GM12878 (cell line): ENCODE measurements around the gene OSBPL5. TPM values are rescaled to one million over a fixed set of nuclear protein-coding genes. Genes with fewer than 3 reads are reported as not detected.

ENCODE experiments used
- ATAC-seq: fragments of 200-7000 bp; cut with Tn5 transposase; 3 replicates; pipeline ENCODE4 v1.9.1; 2020; ENCODE audit warnings: mild to moderate bottlenecking, moderate library complexity
- BruUV-seq: library from RNA; stranded (reverse); fragments of 400-500 nt; replicated peaks from 2 replicates; lab custom pipeline; 2021; lab: Mats Ljungman, UMichigan
- CTCF ChIA-PET: fragments of 300-600 bp; sonication (Branson Sonifier 250); formaldehyde crosslinking; extraction: SDS; loops from one replicate; lab custom pipeline; 2021; ENCODE audit warnings: inconsistent platforms; lab: Yijun Ruan, JAX
- POLR2A ChIA-PET: fragments of 350-600 bp; formaldehyde crosslinking; extraction: SDS; loops from one replicate; lab custom pipeline; 2021; ENCODE audit warnings: inconsistent platforms; lab: Charles Lee
- RAD21 ChIA-PET: fragments of 300-600 bp; sonication (Branson Sonifier 250); formaldehyde crosslinking; loops from one replicate; lab custom pipeline; 2023; ENCODE audit warnings: antibody characterized with exemption; ENCODE audit not compliant: unreplicated experiment; lab: Charles Lee
- SMC1A ChIA-PET: fragments of 300-600 bp; sonication (Branson Sonifier 250); formaldehyde crosslinking; loops from one replicate; lab custom pipeline; 2023; ENCODE audit not compliant: unreplicated experiment, uncharacterized antibody; lab: Charles Lee
- DNase-seq: peaks from one replicate; pipeline ENCODE4 v3.0.0-alpha.2; 2011; ENCODE audit warnings: low read depth, low spot score
- FAIRE-seq: peaks from 3 replicates; lab custom pipeline; 2011; peaks lifted over from hg19 to GRCh38; lab: Jason Lieb, UNC
- H2AFZ ChIP-seq: 2 replicates; pipeline ENCODE4 v1.6.0; 2011; ENCODE audit warnings: low read depth, low read length, control low read depth; ENCODE audit not compliant: control insufficient read depth
- H3K27ac ChIP-seq: 2 replicates; pipeline ENCODE4 v1.5.1; 2011; ENCODE audit warnings: control low read depth; ENCODE audit not compliant: control insufficient read depth, insufficient read depth
- H3K27me3 ChIP-seq, 2 experiments: replicated peaks in 1 of 2; 2 replicates each; pipeline versions ENCODE4 v1.6.0 to v1.6.1; 2011; ENCODE audit warnings: low read length in 1 of 2; ENCODE audit not compliant: control insufficient read depth in 2 of 2, insufficient read depth in 2 of 2
- H3K36me3 ChIP-seq, 2 experiments: 2 replicates each; pipeline ENCODE4 v1.5.1; 2011; ENCODE audit warnings: low read length in 1 of 2; ENCODE audit not compliant: control insufficient read depth in 2 of 2, insufficient read depth in 2 of 2
- H3K4me1 ChIP-seq: 2 replicates; pipeline ENCODE4 v1.6.1; 2011; ENCODE audit warnings: mild to moderate bottlenecking, low read length, moderate library complexity, mixed read lengths; ENCODE audit not compliant: control insufficient read depth, insufficient read depth
- H3K4me2 ChIP-seq: 2 replicates; pipeline ENCODE4 v1.6.0; 2011; ENCODE audit warnings: control low read depth; ENCODE audit not compliant: control insufficient read depth, insufficient read depth
- H3K4me3 ChIP-seq: fragments of 200-600 bp; sonication (generic); 2 replicates; pipeline ENCODE4 v1.5.1; 2016
- H3K79me2 ChIP-seq: 2 replicates; pipeline ENCODE4 v1.6.0; 2011; ENCODE audit warnings: low read length; ENCODE audit not compliant: control insufficient read depth, insufficient read depth
- H3K9ac ChIP-seq: 2 replicates; pipeline ENCODE4 v1.8.0; 2011; ENCODE audit warnings: low read length, control low read depth, mixed read lengths; ENCODE audit not compliant: control insufficient read depth, insufficient read depth
- H3K9me3 ChIP-seq: replicated peaks from 3 replicates; pipeline ENCODE4 v1.5.1; 2011; ENCODE audit warnings: mild to moderate bottlenecking, low read length; ENCODE audit not compliant: control insufficient read depth, insufficient read depth
- H4K20me1 ChIP-seq: 2 replicates; pipeline ENCODE4 v1.6.0; 2011; ENCODE audit not compliant: control insufficient read depth, insufficient read depth
- E2F8 ChIP-seq: fragments of 450-650 bp; IDR thresholded peaks from 2 replicates; pipeline ENCODE4 v1.6.1; 2018; ENCODE audit warnings: mild to moderate bottlenecking, low read depth, moderate library complexity; ENCODE audit not compliant: partially characterized antibody
- KDM1A ChIP-seq: fragments of 200-600 bp; sonication (generic); IDR thresholded peaks from 2 replicates; pipeline ENCODE4 v1.6.1; 2016; ENCODE audit warnings: borderline replicate concordance
- MEF2B ChIP-seq: fragments of 450-650 bp; IDR thresholded peaks from 2 replicates; pipeline ENCODE4 v1.6.1; 2018; ENCODE audit warnings: mild to moderate bottlenecking, moderate library complexity; ENCODE audit not compliant: partially characterized antibody, poor library complexity, severe bottlenecking
- RBBP5 ChIP-seq: fragments of 200-600 bp; sonication (generic); conservative IDR thresholded peaks from 2 replicates; pipeline ENCODE4 v1.6.1; 2016
- SMAD1 ChIP-seq: fragments of 450-650 bp; IDR thresholded peaks from 2 replicates; pipeline ENCODE4 v1.6.1; 2018; ENCODE audit warnings: mild to moderate bottlenecking, low read depth; ENCODE audit not compliant: partially characterized antibody
- YBX1 ChIP-seq: fragments of 450-650 bp; IDR thresholded peaks from 2 replicates; pipeline ENCODE4 v1.6.1; 2016; ENCODE audit warnings: antibody characterized with exemption
- ZBED1 ChIP-seq: IDR thresholded peaks from 2 replicates; pipeline ENCODE4 v1.6.1; 2016; ENCODE audit warnings: borderline replicate concordance
- ZNF384 ChIP-seq: IDR thresholded peaks from 2 replicates; pipeline ENCODE4 v1.6.1; 2012; ENCODE audit warnings: low read depth, mild to moderate bottlenecking, low read length, improper control_type of control experiment, borderline replicate concordance
- WGBS: methylation state at CpG from one replicate; pipeline ENCODE4 v1.1.6; 2016; ENCODE audit warnings: low lambda C conversion rate; ENCODE audit not compliant: insufficient replicate concordance, insufficient coverage; ENCODE audit errors: missing lambda C conversion rate; 5-methylcytosine and 5-hydroxymethylcytosine counted together
- in situ Hi-C: fragments of 300-500 bp; cut with MboI; formaldehyde crosslinking; loops from 9 replicates; pipeline ENCODE4 v1.14.3; 2018; ENCODE audit warnings: mixed read lengths
- intact Hi-C: fragments of 100-400 bp; cut with micrococcal nuclease; formaldehyde crosslinking; loops from one replicate; pipeline ENCODE4 v1.14.2; 2022; ENCODE audit not compliant: unreplicated experiment
- polyA plus RNA-seq, 11 experiments: library from polyadenylated mRNA; depleted of rRNA in 4 of 11; unstranded in 6 of 11; stranded (reverse) in 5 of 11; fragments of >200 nt; fragmentation: Nextera tagmentation in 4 of 11; fragmentation: Illumina TruSeq in 1 of 11; extraction: Ambion mirVana in 4 of 11; extraction: Trizol in 1 of 11; gene quantifications; 1 replicate in 1 of 11; 2 replicates in 10 of 11; pipeline versions ENCODE4 v1.2.1 to v1.2.3, GENCODE V29; 2011 to 2016; ENCODE audit warnings: inconsistent platforms in 2 of 11, missing spikeins in 2 of 11, low read depth in 1 of 11
- total RNA-seq, 4 experiments: library from RNA; depleted of rRNA in 3 of 4; stranded (reverse); fragments of >200 nt in 3 of 4; fragmentation: Illumina TruSeq in 1 of 4; extraction: Trizol in 1 of 4; gene quantifications; 2 replicates each; pipeline versions ENCODE4 v1.2.1 to v1.2.3, GENCODE V29; 2013 to 2021

The OSBPL5 gene
- total and polyA plus RNA-seq, 10 of the 15 experiments (the other 5 are each of a cell fraction or from before 2014, with no cell fraction given) = not detected

DNA sequence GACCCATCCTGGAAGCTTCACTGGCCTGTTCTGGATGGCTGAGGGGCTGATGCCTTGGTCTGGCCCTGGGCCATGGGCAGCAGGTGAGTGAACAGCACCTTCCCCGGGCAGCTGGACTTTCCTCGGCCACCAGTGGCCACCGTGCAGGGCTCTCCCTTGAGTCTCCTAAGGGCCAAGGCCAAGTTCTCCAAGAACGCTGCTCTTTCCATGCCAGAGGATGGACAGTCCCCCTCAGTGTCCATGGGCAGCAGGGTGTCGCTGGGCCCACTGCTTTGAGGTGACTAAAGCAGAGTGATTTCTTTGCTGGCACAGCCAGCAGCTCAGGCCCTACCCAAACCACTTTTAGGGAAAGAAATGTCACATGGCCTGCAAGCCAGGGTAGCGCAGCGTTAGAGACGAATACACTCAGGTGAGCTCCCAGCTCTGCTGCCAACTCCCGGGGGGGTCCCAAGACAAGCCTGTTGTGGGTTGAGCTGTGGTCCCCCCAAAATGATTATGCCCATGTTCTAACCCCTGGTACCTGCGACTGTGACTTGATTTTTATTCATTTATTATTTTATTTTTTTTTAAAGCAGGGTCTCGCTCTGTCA is 104.6 kb downstream of the OSBPL5 start:
- H4K20me1 ChIP-seq = no peaks in the 10 kb centered on the region
- ATAC-seq (no peak), FAIRE-seq (no peak), DNase-seq (no peak)
- peaks cover 3% of the 10 kb centered on the region; the same call in 2 of the 3 replicates for H3K9me3 ChIP-seq
- BruUV-seq = no TSS peak
- H3K4me3 ChIP-seq = no peak overlapping the region
- no peak overlapping the region for H3K4me2 ChIP-seq
- ChIA-PET SMC1A (no interaction called here), POLR2A (no interaction called here), CTCF (interaction anchor here (1.5 kb wide), 1 partner anchor 9 kb away, joined by 4 read pairs; no protein-coding TSS in a partner anchor), RAD21 (interaction anchor here (1.2 kb wide), 1 partner anchor 10 kb away, joined by 3 read pairs; no protein-coding TSS in a partner anchor)
- TF ChIP-seq SMAD1 (no peak), E2F8 (no peak), ZNF384 (no peak), MEF2B (no peak), ZBED1 (no peak), KDM1A (no peak), RBBP5 (no peak), YBX1 (no peak)
- in situ Hi-C loops (no loop called here), intact Hi-C loops (no loop called here)
- no peaks in the 10 kb centered on the region; a peak in 1 of 4 replicates for H3K27me3 ChIP-seq
- no peak overlapping the region for H2AFZ ChIP-seq
- H3K9ac ChIP-seq = no peak overlapping the region
- 70% methylated on average over 11 of the region's 11 CpGs for WGBS
- H3K79me2 ChIP-seq = peaks cover 17% of the 10 kb centered on the region
- H3K36me3 ChIP-seq = no peaks in the 10 kb centered on the region
- no peak overlapping the region for H3K27ac ChIP-seq
- peaks cover 3% of the 10 kb centered on the region for H3K4me1 ChIP-seq
